Measurements from ENCODE around the gene HMGB3.

DNA sequence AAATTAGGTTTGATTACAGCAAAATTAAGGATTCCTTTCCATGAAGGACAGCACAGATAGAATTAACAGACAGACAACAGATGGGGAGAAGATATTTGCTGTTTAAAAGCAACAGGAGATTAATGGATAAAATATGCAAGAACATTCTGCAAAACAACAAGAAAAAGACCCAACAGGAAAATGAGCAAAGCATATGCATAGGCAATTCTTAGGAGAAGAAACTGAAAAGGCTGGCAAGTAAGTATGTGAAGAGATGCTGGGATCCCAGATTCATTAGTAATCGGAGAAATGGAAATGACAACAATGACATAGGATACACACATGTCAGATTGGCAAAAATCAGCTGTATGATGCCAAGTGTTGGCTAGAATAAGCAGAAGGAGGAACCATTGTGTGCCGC lies 27.5 kb upstream of the HMGB3 start:
- TF ChIP-seq EZH2 (IDR thresholded peaks at IDR 0.05; ENCODE audit: borderline replicate concordance, insufficient read depth, low read depth, low read length, poor library complexity, severe bottlenecking) = no peak
- TF ChIP-seq, protein P1, sequence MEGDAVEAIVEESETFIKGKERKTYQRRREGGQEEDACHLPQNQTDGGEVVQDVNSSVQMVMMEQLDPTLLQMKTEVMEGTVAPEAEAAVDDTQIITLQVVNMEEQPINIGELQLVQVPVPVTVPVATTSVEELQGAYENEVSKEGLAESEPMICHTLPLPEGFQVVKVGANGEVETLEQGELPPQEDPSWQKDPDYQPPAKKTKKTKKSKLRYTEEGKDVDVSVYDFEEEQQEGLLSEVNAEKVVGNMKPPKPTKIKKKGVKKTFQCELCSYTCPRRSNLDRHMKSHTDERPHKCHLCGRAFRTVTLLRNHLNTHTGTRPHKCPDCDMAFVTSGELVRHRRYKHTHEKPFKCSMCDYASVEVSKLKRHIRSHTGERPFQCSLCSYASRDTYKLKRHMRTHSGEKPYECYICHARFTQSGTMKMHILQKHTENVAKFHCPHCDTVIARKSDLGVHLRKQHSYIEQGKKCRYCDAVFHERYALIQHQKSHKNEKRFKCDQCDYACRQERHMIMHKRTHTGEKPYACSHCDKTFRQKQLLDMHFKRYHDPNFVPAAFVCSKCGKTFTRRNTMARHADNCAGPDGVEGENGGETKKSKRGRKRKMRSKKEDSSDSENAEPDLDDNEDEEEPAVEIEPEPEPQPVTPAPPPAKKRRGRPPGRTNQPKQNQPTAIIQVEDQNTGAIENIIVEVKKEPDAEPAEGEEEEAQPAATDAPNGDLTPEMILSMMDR (IDR thresholded peaks at IDR 0.05) = no peak
